HG03280 (cell line): Measurements from ENCODE around the gene SOD3.

ENCODE experiments used
- ATAC-seq: cut with Tn5 transposase; IDR thresholded peaks from one replicate; pipeline ENCODE4 v1.9.1; 2021; ENCODE audit warnings: mild to moderate bottlenecking, moderate library complexity; ENCODE audit not compliant: unreplicated experiment

SOD3 gene

DNA sequence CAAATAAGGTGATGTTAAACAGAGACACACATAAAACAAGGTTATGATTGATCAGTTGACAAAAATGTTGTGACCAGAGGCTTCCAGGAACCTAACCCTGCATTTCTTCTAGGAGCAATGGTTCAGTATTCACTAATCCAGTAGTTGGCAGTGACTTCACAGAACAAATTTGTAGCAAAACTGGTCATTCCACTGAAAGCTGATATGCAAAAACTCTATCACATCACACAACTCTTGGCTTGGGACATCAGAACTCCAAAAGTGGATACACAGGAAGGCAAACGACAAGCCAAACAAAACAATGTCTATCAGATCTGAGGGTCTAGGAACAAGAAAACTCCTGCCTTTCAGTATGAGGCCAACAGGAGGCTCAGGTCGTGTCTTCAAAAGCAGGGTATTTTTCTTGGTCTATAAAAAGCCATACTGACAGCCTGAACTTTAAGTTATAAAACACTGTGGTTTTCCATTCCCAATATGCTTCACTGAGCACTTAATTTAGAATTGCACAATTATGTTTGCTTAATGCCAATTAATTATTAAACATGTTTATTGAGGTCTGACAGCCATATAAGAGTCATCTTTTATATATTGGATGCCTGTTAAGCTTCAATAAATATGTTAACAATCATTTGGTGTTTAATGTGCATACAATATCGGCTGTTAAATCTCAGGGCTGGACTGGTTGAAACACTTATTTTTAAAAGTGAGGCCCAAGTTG, 45.6 kb downstream of the SOD3 start:
- no peak for ATAC-seq

DNA sequence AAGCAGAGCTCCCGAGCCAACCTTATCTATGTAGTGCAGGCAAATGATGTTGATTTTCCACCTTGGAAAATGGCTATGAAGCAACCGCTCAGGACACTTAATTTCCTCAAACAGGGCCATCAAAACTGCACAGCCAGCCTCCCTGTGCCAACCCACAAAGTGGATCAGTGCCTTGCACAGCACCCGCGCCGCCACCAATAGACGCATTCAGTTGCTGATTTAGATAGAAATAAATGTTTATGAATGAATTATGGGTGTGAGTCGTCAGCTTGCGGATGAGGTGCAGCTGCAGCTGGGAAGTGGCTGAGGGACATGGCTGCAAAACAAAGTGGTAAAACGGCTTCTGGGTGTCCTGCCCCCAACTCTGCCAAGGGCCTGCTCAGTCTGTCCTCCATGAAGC, 47.0 kb downstream of the SOD3 start:
- no peak for ATAC-seq

GRCh38 chr4:24843096-24843495, 47.7 kb downstream of the SOD3 start:
- ATAC-seq: no peak

- ATAC-seq: no peak
Observed at GRCh38 chr4:24845132-24845531, 49.8 kb downstream of the SOD3 start.

DNA sequence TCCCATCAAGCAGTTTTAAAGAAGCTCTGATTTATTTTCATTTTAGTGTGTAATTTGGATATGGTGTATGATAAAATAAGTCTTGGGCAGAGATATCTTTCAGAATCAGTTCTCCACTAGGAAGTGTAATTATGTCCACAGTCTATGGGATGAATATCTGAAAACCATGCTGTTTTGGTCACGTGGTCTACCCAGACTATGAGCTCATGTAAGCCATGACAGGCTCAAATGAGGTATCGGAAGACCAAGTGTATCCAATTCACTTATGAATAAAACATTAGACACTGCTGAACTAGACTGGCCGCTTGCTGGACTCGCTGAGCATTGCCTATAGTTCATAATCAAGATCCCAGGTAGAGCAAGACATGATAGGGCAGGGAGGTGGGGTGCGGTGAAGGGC, 50.5 kb downstream of the SOD3 start:
- ATAC-seq: no peak

DNA sequence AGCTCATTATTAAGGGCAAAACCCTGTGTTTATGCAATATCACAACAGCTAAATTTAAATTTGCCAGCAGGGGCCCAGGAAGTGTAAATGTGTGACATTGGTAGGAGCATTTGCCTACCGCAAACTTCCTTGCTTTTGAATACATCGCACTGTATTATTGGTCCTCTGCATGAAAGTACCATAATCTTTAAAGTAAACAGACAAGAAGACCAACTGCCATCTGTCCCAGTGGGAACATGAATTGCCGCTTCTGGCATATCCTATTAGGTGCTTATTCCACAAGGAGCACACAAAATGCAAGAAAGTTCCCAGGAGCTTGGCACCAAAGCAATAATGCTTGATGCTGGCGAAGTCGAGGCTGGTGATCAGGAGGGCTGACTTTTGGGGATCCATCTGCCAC, 51.3 kb downstream of the SOD3 start:
- ATAC-seq: no peak

- no peak for ATAC-seq
Observed at GRCh38 chr4:24849351-24849750, 54.0 kb downstream of the SOD3 start.

DNA sequence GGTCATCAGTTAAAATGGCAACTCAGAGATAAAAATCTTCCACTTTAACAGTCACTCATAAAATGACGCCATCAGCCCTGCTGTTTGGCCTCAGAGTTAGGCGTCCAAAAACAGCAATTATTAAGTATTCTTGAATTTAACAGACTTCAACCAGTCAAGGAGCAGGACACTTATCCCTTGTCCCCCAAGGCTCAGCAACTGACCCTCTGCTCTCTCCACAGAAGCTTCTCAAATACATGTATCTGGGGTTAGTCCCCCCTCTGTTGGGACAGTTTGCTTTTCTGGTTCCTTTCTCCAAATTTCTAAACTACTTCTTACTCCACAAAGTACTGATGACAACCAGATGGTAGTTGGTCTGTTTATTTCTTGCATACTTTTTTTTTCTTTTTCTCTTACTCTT, 54.4 kb downstream of the SOD3 start:
- no peak for ATAC-seq
